Esophagus (tissue), 2 donors: Measurements from ENCODE around the gene ZNF317. TPM values are rescaled to one million over a fixed set of nuclear protein-coding genes. Genes with fewer than 3 reads are reported as not detected.

Experiments
- H3K27ac ChIP-seq, 2 donors: one replicate each; pipeline ENCODE4 v1.5.1; 2013; ENCODE audit warnings: low read depth in 2 of 2, mild to moderate bottlenecking in 2 of 2, inconsistent platforms in 1 of 2, low read length in 1 of 2, moderate library complexity in 1 of 2
- H3K27me3 ChIP-seq, 2 donors: one replicate each; pipeline ENCODE4 v1.6.1; 2013; ENCODE audit warnings: low read length in 2 of 2, control low read depth in 1 of 2, mild to moderate bottlenecking in 1 of 2; ENCODE audit not compliant: insufficient read depth in 2 of 2, control insufficient read depth in 1 of 2
- H3K36me3 ChIP-seq, 2 donors: one replicate each; pipeline ENCODE4 v1.6.1; 2013; ENCODE audit warnings: low read length in 1 of 2; ENCODE audit not compliant: control insufficient read depth in 2 of 2, insufficient read depth in 2 of 2
- H3K4me1 ChIP-seq, 2 donors: one replicate each; pipeline ENCODE4 v1.6.1; 2013; ENCODE audit warnings: low read length in 1 of 2; ENCODE audit not compliant: control insufficient read depth in 2 of 2, insufficient read depth in 2 of 2
- H3K4me3 ChIP-seq, 2 donors: one replicate each; pipeline ENCODE4 v1.5.1; 2013; ENCODE audit warnings: low read length in 2 of 2, mild to moderate bottlenecking in 2 of 2, low read depth in 1 of 2, moderate library complexity in 1 of 2
- H3K9me3 ChIP-seq, 2 donors: one replicate each; pipeline ENCODE4 v1.6.1; 2013; ENCODE audit warnings: mild to moderate bottlenecking in 2 of 2, low read depth in 1 of 2, low read length in 1 of 2, moderate library complexity in 1 of 2; ENCODE audit not compliant: control insufficient read depth in 2 of 2, insufficient read depth in 1 of 2
- WGBS, 2 donors: extraction: QIAGEN DNeasy Blood & Tissue Kit; methylation state at CpG; one replicate each; pipeline ENCODE4 v1.1.7; 2013; 5-methylcytosine and 5-hydroxymethylcytosine counted together
- polyA plus RNA-seq, 2 donors: library from polyadenylated mRNA; stranded (reverse); fragments of 200-250 nt; gene quantifications; one replicate each; pipeline ENCODE4 v1.2.3, GENCODE V29; 2013
- donor health status: healthy with polysubstance abuse.
- donor health status: Bipolar disorder and iron deficiency.

Gene ZNF317
- polyA plus RNA-seq, 2 donors = 11.0 to 21.7 TPM

GRCh38 chr19:9139609-9140158 lies 513 bp upstream of the ZNF317 start:
- no peaks in the 10 kb centered on the region for H3K27me3 ChIP-seq
- H3K4me3 ChIP-seq = peak overlapping the region; percentile 93 to 100
- no peaks in the 10 kb centered on the region for H3K9me3 ChIP-seq
- 27 to 30% methylated on average over 8 of the region's 8 CpGs for WGBS, 2 donors
- no peak overlapping the region for H3K27ac ChIP-seq
- H3K4me1 ChIP-seq = no peaks in the 10 kb centered on the region
- no peaks in the 10 kb centered on the region for H3K36me3 ChIP-seq

DNA sequence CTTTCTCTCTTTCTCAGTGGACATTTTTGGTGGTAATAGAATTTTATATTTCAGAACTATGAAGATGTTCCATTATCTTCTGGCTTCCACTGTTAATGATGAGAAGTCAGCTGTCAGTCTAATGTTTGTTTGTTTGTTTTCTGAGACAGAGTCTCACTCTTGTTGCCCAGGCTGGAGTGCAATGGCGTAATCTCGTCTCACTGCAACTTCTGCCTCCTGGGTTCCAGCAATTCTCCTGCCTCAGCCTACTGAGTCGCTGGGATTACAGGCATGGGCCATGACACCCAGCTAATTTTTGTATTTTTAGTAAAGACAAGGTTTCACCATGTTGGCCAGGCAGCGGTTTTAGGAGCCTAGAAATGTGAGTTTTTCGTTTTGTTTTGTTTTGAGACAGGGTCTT lies 4.7 kb downstream of the ZNF317 start:
- H3K9me3 ChIP-seq = peaks cover 7 to 8% of the 10 kb centered on the region in 2 donors
- WGBS, 2 donors = 95 to 97% methylated on average over 5 of the region's 5 CpGs
- H3K27me3 ChIP-seq = no peaks in the 10 kb centered on the region
- peaks cover under 1 to 2% of the 10 kb centered on the region in 2 donors for H3K4me1 ChIP-seq
- H3K27ac ChIP-seq = no peak overlapping the region
- H3K4me3 ChIP-seq = no peak overlapping the region
- H3K36me3 ChIP-seq = peaks cover 3 to 4% of the 10 kb centered on the region in 2 donors

DNA sequence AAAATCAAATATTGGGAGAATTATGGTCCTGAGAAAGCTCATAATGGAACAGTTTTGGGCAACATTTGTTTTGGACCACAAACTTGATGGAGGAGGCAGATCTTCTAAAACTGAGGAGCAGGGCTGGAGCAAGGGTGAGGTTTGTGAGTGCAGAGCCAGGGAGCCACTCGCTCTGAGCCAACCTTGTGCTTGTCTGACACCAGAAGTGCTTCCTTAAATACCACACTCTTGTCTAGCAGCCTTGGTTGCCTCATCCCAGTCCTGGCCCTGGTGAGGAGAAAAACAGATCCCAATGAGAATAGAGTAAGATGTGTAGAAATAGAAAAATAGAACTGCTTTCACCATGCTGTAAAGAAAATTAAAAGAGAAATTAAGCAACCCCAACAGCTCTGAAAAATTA lies 6.7 kb downstream of the ZNF317 start:
- H3K27ac ChIP-seq = no peak overlapping the region
- no peaks in the 10 kb centered on the region for H3K27me3 ChIP-seq
- 100% methylated on average over 1 of the region's 1 CpG for WGBS, 2 donors
- peaks cover 3 to 4% of the 10 kb centered on the region in 2 donors for H3K36me3 ChIP-seq
- H3K4me3 ChIP-seq = no peak overlapping the region
- H3K9me3 ChIP-seq = peaks cover 8 to 9% of the 10 kb centered on the region in 2 donors
- H3K4me1 ChIP-seq = peaks cover 2 to 7% of the 10 kb centered on the region in 2 donors

DNA sequence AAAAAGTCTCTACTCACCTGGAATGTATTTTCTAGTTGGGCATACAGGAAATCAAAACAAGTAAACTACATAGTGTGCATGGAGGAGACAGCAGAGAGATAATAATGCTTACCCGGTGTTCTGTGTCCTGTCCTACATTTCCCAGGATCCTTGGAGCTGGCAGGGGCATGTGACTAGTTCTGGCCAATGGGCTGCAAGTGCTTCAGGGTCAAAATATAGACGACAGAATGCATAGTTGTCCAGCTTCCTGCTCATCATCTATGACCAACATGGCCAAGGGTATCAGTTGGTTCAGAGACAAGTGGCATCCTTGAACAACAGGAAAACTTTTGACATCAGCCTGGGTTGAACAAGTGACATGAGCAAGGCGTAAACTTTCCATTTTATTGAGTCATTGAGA lies 8.5 kb downstream of the ZNF317 start:
- no peak overlapping the region for H3K4me3 ChIP-seq
- no peak overlapping the region for H3K27ac ChIP-seq
- H3K27me3 ChIP-seq = no peaks in the 10 kb centered on the region
- WGBS, 2 donors = 97% methylated on average over 3 of the region's 3 CpGs
- peaks cover 2 to 7% of the 10 kb centered on the region in 2 donors for H3K4me1 ChIP-seq
- H3K9me3 ChIP-seq = peaks cover 9 to 10% of the 10 kb centered on the region in 2 donors
- peaks cover 3 to 4% of the 10 kb centered on the region in 2 donors for H3K36me3 ChIP-seq

GRCh38 chr19:9149997-9150396 lies 9.8 kb downstream of the ZNF317 start:
- WGBS, 2 donors = 85 to 89% methylated on average over 4 of the region's 4 CpGs
- peaks cover 7 to 9% of the 10 kb centered on the region in 2 donors for H3K9me3 ChIP-seq

GRCh38 chr19:9150650-9151049 lies 10.5 kb downstream of the ZNF317 start:
- Histone ChIP-seq H3K4me3 (no peak overlapping the region), H3K9me3 (peaks cover 6 to 8% of the 10 kb centered on the region in 2 donors), H3K27ac (no peak overlapping the region), H3K4me1 (peaks cover 2 to 7% of the 10 kb centered on the region in 2 donors), H3K36me3 (peaks cover 6 to 7% of the 10 kb centered on the region in 2 donors), H3K27me3 (no peaks in the 10 kb centered on the region)
- WGBS, 2 donors = 94 to 97% methylated on average over 5 of the region's 5 CpGs

More at GRCh38 chr19:9149997-9150396, 9.8 kb downstream of the ZNF317 start:
- H3K36me3 ChIP-seq = peaks cover 3 to 4% of the 10 kb centered on the region in 2 donors
- peaks cover 2 to 7% of the 10 kb centered on the region in 2 donors for H3K4me1 ChIP-seq
- H3K27ac ChIP-seq = no peak overlapping the region
- no peaks in the 10 kb centered on the region for H3K27me3 ChIP-seq
- no peak overlapping the region for H3K4me3 ChIP-seq

DNA sequence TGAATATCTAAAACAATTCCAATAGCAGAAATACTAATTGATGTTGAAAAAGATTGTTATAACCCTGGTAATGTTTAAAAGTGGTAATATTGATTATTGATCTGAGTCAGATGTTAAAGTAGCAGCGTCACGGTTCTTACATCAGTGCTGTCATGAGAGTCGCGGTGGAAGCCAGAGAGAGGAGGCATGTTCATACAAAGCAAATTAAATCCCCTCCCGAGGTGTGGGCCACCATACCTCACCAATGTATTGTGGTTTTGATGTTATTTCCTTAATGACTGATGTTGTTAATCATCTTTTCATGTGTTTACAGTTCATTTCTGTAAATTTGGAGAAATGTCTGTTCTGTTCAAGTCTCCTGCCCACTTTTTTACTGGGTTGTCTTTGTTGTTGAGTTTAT lies 11.2 kb downstream of the ZNF317 start:
- Histone ChIP-seq H3K4me3 (no peak overlapping the region), H3K9me3 (peaks cover 6 to 11% of the 10 kb centered on the region in 2 donors), H3K27me3 (no peaks in the 10 kb centered on the region), H3K4me1 (peaks cover 2 to 7% of the 10 kb centered on the region in 2 donors), H3K27ac (no peak overlapping the region), H3K36me3 (peaks cover 10 to 14% of the 10 kb centered on the region in 2 donors)
- 89 to 95% methylated on average over 5 of the region's 5 CpGs for WGBS, 2 donors

DNA sequence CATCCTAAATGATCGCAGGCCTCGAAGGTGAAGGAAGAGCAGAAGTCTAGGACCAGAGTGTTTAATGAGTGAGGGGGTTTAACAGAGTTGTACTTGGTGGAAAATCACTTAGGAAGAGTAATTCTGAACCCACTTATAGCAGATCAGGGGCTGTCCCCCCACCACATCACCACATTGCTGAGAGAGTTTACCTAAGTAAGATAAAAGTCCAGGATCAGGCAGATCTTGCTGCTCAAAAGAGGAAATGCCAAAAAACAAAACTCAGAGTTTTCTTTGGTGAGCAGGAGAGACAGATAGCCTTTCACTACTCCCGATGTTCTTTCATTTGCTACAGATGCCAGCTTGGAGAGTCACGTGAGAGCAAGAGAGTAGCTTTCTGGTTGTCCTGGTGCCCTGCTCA lies 15.4 kb downstream of the ZNF317 start:
- H3K4me3 ChIP-seq = no peak overlapping the region
- peaks cover 0 to 2% of the 10 kb centered on the region in 2 donors for H3K4me1 ChIP-seq
- peaks cover 13 to 34% of the 10 kb centered on the region in 2 donors for H3K9me3 ChIP-seq
- H3K27me3 ChIP-seq = no peaks in the 10 kb centered on the region
- 97 to 98% methylated on average over 4 of the region's 4 CpGs for WGBS, 2 donors
- H3K36me3 ChIP-seq = peaks cover 31 to 45% of the 10 kb centered on the region in 2 donors
- H3K27ac ChIP-seq = no peak overlapping the region

- Histone ChIP-seq H3K4me1 (no peaks in the 10 kb centered on the region), H3K27ac (no peak overlapping the region), H3K9me3 (peaks cover 20 to 40% of the 10 kb centered on the region in 2 donors), H3K36me3 (peaks cover 38 to 53% of the 10 kb centered on the region in 2 donors), H3K4me3 (no peak overlapping the region), H3K27me3 (no peaks in the 10 kb centered on the region)
- WGBS, 2 donors = 88 to 93% methylated on average over 1 of the region's 1 CpG
These were observed 16.1 kb downstream of the ZNF317 start for GRCh38 chr19:9156304-9156703.

DNA sequence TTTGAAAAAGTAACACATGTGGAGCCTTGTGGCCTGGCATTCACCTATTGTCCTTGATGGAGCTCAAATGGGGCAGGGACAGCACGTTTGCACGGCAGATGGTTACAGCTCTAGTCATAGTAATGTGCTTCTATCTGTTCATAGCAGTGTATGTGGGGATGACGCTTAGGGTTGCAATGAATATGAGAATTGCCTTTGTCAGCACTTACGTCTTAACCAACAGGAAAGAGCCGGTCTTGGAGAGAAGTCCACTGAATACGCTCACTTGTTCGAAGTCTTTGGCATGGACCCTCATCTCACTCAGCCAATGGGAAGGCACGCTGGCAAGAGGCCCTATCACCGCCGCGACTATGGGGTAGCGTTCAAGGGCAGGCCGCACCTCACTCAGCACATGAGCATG lies 19.7 kb downstream of the ZNF317 start:
- Histone ChIP-seq H3K27ac (no peak overlapping the region), H3K4me3 (no peak overlapping the region), H3K4me1 (no peaks in the 10 kb centered on the region), H3K36me3 (peaks cover 50 to 66% of the 10 kb centered on the region in 2 donors), H3K27me3 (no peaks in the 10 kb centered on the region), H3K9me3 (peaks cover 19 to 48% of the 10 kb centered on the region in 2 donors)
- whole genome bisulfite sequencing, 2 donors = 98 to 99% methylated on average over 13 of the region's 13 CpGs
